ACC112 (cell line): ENCODE results near the gene OR5I1.
"Not testable (repeated sequence)": the region's sequence is repeated elsewhere in the genome, so short reads cannot be mapped to it uniquely, and the experiment has no call there.

Experiments used
- H2AFZ ChIP-seq: fragments of 200-600 bp; sonication (generic); one replicate; pipeline ENCODE4 v1.6.0; 2017; ENCODE audit warnings: antibody characterized with exemption, low read length; ENCODE audit not compliant: unreplicated experiment
- H3K27ac ChIP-seq: fragments of 200-600 bp; sonication (generic); 2 replicates; pipeline ENCODE4 v1.5.1; 2014; ENCODE audit warnings: low read depth, mild to moderate bottlenecking, antibody characterized with exemption, low read length, moderate library complexity
- H3K27me3 ChIP-seq: fragments of 200-600 bp; sonication (generic); 2 replicates; pipeline ENCODE4 v1.6.1; 2014; ENCODE audit warnings: mild to moderate bottlenecking, antibody characterized with exemption, low read length, moderate library complexity, mixed read lengths; ENCODE audit not compliant: insufficient read depth
- H3K36me3 ChIP-seq: fragments of 200-600 bp; sonication (generic); 2 replicates; pipeline ENCODE4 v1.6.1; 2016; ENCODE audit warnings: mild to moderate bottlenecking, antibody characterized with exemption, low read length, moderate library complexity, mixed read lengths; ENCODE audit not compliant: insufficient read depth
- H3K4me1 ChIP-seq: fragments of 200-600 bp; sonication (generic); one replicate; pipeline ENCODE4 v1.6.1; 2016; ENCODE audit warnings: low read length, mixed read lengths; ENCODE audit not compliant: insufficient read depth, unreplicated experiment, control insufficient read depth
- H3K4me3 ChIP-seq: fragments of 200-600 bp; sonication (generic); 2 replicates; pipeline ENCODE4 v1.5.1; 2014; ENCODE audit warnings: mild to moderate bottlenecking, low read depth, low read length
- H3K79me2 ChIP-seq: fragments of 200-600 bp; sonication (generic); one replicate; pipeline ENCODE4 v1.6.0; 2016; ENCODE audit warnings: low read length; ENCODE audit not compliant: control insufficient read depth, unreplicated experiment, insufficient read depth

Gene OR5I1

DNA sequence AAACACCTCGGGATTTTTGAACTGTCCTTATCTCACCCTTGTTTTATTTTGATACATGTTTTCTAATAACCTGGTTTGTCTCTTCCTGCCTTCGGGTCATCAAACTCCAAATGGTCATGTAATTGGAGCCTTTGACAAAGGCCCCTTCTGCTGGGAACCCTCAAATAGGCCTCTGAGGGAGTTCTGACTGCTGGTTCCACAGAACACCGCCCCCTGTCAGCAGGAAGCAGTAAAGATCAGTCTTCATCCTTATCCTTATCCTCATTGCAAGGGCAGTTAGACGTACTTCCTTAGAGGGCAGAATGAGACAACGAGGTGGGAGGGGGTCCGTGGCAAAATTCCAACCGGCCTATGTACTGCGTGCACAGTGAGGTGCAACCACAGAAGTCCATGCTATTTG, 41.0 kb downstream of the OR5I1 start:
- H3K4me1 ChIP-seq, result no peaks in the 10 kb centered on the region
- no peak overlapping the region for H3K27ac ChIP-seq
- H3K79me2 ChIP-seq, result no peaks in the 10 kb centered on the region
- no peak overlapping the region for H2AFZ ChIP-seq
- H3K36me3 ChIP-seq, result no peaks in the 10 kb centered on the region
- no peak overlapping the region for H3K4me3 ChIP-seq
- no peaks in the 10 kb centered on the region for H3K27me3 ChIP-seq

DNA sequence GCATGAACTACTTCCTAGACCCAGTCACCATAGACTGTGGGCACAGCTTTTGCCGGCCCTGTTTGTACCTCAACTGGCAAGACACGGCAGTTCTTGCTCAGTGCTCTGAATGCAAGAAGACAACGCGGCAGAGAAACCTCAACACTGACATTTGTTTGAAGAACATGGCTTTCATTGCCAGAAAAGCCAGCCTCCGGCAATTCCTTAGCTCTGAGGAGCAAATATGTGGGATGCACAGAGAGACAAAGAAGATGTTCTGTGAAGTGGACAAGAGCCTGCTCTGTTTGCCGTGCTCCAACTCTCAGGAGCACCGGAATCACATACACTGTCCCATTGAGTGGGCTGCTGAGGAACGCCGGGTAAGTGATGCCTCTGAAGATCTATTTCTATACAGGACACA, 50.7 kb downstream of the OR5I1 start:
- not testable (repeated sequence) for H2AFZ ChIP-seq, H3K36me3 ChIP-seq, H3K27me3 ChIP-seq, H3K79me2 ChIP-seq, H3K27ac ChIP-seq, H3K4me3 ChIP-seq, H3K4me1 ChIP-seq
